ENCODE results near the gene ANKRD24. TPM values are rescaled to one million over a fixed set of nuclear protein-coding genes. Genes with fewer than 3 reads are reported as not detected.
"Not testable (repeated sequence)": the region's sequence is repeated elsewhere in the genome, so short reads cannot be mapped to it uniquely, and the experiment has no call there.

Gene ANKRD24
- total RNA-seq, 2 experiments from 2014 or later: 0.60 to 0.72 TPM

GRCh38 chr19:4175669-4175931, 6.9 kb upstream of the ANKRD24 start:
- peaks cover 3% of the 10 kb centered on the region for H3K27me3 Mint-ChIP-seq
- CTCF ChIA-PET: no interaction called here
- no peak for DNase-seq
- no peak overlapping the region for H3K27ac Mint-ChIP-seq
- no peak overlapping the region for H3K4me3 Mint-ChIP-seq
- H3K9me3 Mint-ChIP-seq: no peaks in the 10 kb centered on the region
- H3K36me3 Mint-ChIP-seq (ENCODE audit: low read depth): peaks cover 16% of the 10 kb centered on the region
- POLR2A ChIA-PET: no interaction called here
- H3K4me1 Mint-ChIP-seq: peaks cover 14% of the 10 kb centered on the region

- ChIA-PET POLR2A (no interaction called here), CTCF (no interaction called here)
- no peak for DNase-seq
- Mint-ChIP-seq H3K27me3 (peaks cover 3% of the 10 kb centered on the region), H3K4me3 (no peak overlapping the region), H3K9me3 (no peaks in the 10 kb centered on the region), H3K36me3 (ENCODE audit: low read depth) (peaks cover 19% of the 10 kb centered on the region), H3K4me1 (peaks cover 26% of the 10 kb centered on the region), H3K27ac (no peak overlapping the region)
These were observed 5.3 kb upstream of the ANKRD24 start for GRCh38 chr19:4177146-4177545.

GRCh38 chr19:4178990-4179389, 3.5 kb upstream of the ANKRD24 start:
- POLR2A ChIA-PET: interaction anchor here (0.6 kb wide), 1 partner anchor 186 kb away, joined by 5 read pairs; no protein-coding TSS in a partner anchor
- H3K27me3 Mint-ChIP-seq: no peaks in the 10 kb centered on the region

GRCh38 chr19:4181053-4181508, 1.4 kb upstream of the ANKRD24 start:
- H3K27ac Mint-ChIP-seq: peak overlapping the region; percentile 88
- peak; percentile 23 for DNase-seq
- no peaks in the 10 kb centered on the region for H3K9me3 Mint-ChIP-seq
- peaks cover 39% of the 10 kb centered on the region for H3K4me1 Mint-ChIP-seq
- peaks cover 18% of the 10 kb centered on the region for H3K36me3 Mint-ChIP-seq (ENCODE audit: low read depth)
- H3K27me3 Mint-ChIP-seq: no peaks in the 10 kb centered on the region
- ChIA-PET POLR2A (no interaction called here), CTCF (interaction anchor here (0.6 to 1.1 kb wide), 4 partner anchors 15 to 411 kb away, joined by 3 to 4 read pairs (median 3); partner anchors contain the start of gene SH3GL1)
- H3K4me3 Mint-ChIP-seq: peak overlapping the region; percentile 98

More at GRCh38 chr19:4178990-4179389, 3.5 kb upstream of the ANKRD24 start:
- DNase-seq: no peak
- CTCF ChIA-PET: interaction anchor here (1.3 kb wide), 1 partner anchor 39 kb away, joined by 6 read pairs; no protein-coding TSS in a partner anchor
- Mint-ChIP-seq H3K36me3 (ENCODE audit: low read depth) (peaks cover 21% of the 10 kb centered on the region), H3K4me1 (peaks cover 35% of the 10 kb centered on the region), H3K27ac (no peak overlapping the region), H3K9me3 (no peaks in the 10 kb centered on the region), H3K4me3 (no peak overlapping the region)

GRCh38 chr19:4183967-4184717, 1.7 kb downstream of the ANKRD24 start:
- no peaks in the 10 kb centered on the region for H3K27me3 Mint-ChIP-seq
- H3K27ac Mint-ChIP-seq: no peak overlapping the region
- H3K36me3 Mint-ChIP-seq (ENCODE audit: low read depth): peaks cover 17% of the 10 kb centered on the region
- no peaks in the 10 kb centered on the region for H3K9me3 Mint-ChIP-seq
- CTCF ChIA-PET: interaction anchor here (0.6 to 1.7 kb wide), 2 partner anchors 44 to 1890 kb away, joined by 3 to 7 read pairs; no protein-coding TSS in a partner anchor
- peaks cover 41% of the 10 kb centered on the region for H3K4me1 Mint-ChIP-seq
- no peak for DNase-seq
- H3K4me3 Mint-ChIP-seq: peak overlapping the region; percentile 51
- POLR2A ChIA-PET: interaction anchor here (0.6 kb wide), 1 partner anchor 37 kb away, joined by 11 read pairs; no protein-coding TSS in a partner anchor

- CTCF ChIA-PET: interaction anchor here (1.7 kb wide), 1 partner anchor 45 kb away, joined by 7 read pairs; no protein-coding TSS in a partner anchor
- no peak overlapping the region for H3K27ac Mint-ChIP-seq
- peaks cover 34% of the 10 kb centered on the region for H3K4me1 Mint-ChIP-seq
- peaks cover 11% of the 10 kb centered on the region for H3K36me3 Mint-ChIP-seq (ENCODE audit: low read depth)
- no peak overlapping the region for H3K4me3 Mint-ChIP-seq
- DNase-seq: no peak
- H3K27me3 Mint-ChIP-seq: no peaks in the 10 kb centered on the region
- no peaks in the 10 kb centered on the region for H3K9me3 Mint-ChIP-seq
- POLR2A ChIA-PET: interaction anchor here (0.6 kb wide), 1 partner anchor 36 kb away, joined by 11 read pairs; no protein-coding TSS in a partner anchor
These were observed 2.3 kb downstream of the ANKRD24 start for GRCh38 chr19:4184718-4185352.

GRCh38 chr19:4185413-4186086, 3.1 kb downstream of the ANKRD24 start:
- ChIA-PET CTCF (no interaction called here), POLR2A (no interaction called here)
- Mint-ChIP-seq H3K27ac (no peak overlapping the region), H3K4me1 (peaks cover 28% of the 10 kb centered on the region), H3K9me3 (no peaks in the 10 kb centered on the region), H3K27me3 (no peaks in the 10 kb centered on the region), H3K36me3 (ENCODE audit: low read depth) (peaks cover 5% of the 10 kb centered on the region), H3K4me3 (no peak overlapping the region)
- DNase-seq: no peak

- ChIA-PET CTCF (interaction anchor here (0.7 to 1.2 kb wide), 5 partner anchors 10 to 190 kb away, joined by 3 read pairs; no protein-coding TSS in a partner anchor), POLR2A (no interaction called here)
- H3K4me3 Mint-ChIP-seq: no peak overlapping the region
- H3K27ac Mint-ChIP-seq: no peak overlapping the region
- no peaks in the 10 kb centered on the region for H3K27me3 Mint-ChIP-seq
- peaks cover 4% of the 10 kb centered on the region for H3K36me3 Mint-ChIP-seq (ENCODE audit: low read depth)
- peaks cover 20% of the 10 kb centered on the region for H3K4me1 Mint-ChIP-seq
- peak; percentile 88 for DNase-seq
- H3K9me3 Mint-ChIP-seq: no peaks in the 10 kb centered on the region
These were observed 3.9 kb downstream of the ANKRD24 start for GRCh38 chr19:4186087-4186993.

- H3K36me3 Mint-ChIP-seq (ENCODE audit: low read depth): no peaks in the 10 kb centered on the region
- peaks cover 12% of the 10 kb centered on the region for H3K4me1 Mint-ChIP-seq
- ChIA-PET CTCF (interaction anchor here (0.6 to 1.4 kb wide), 3 partner anchors 9 to 25 kb away, joined by 3 to 6 read pairs (median 3); no protein-coding TSS in a partner anchor), POLR2A (no interaction called here)
- H3K27me3 Mint-ChIP-seq: no peaks in the 10 kb centered on the region
- no peak overlapping the region for H3K4me3 Mint-ChIP-seq
- no peaks in the 10 kb centered on the region for H3K9me3 Mint-ChIP-seq
- no peak overlapping the region for H3K27ac Mint-ChIP-seq
- no peak for DNase-seq
These were observed 5.0 kb downstream of the ANKRD24 start for GRCh38 chr19:4187313-4188122.

GRCh38 chr19:4189641-4190040, 7.2 kb downstream of the ANKRD24 start:
- CTCF ChIA-PET: interaction anchor here (0.5 to 1.3 kb wide), 3 partner anchors 12 to 34 kb away, joined by 3 read pairs; no protein-coding TSS in a partner anchor
- no peak overlapping the region for H3K4me3 Mint-ChIP-seq

GRCh38 chr19:4192537-4192936, 10.0 kb downstream of the ANKRD24 start:
- POLR2A ChIA-PET; H3K36me3 Mint-ChIP-seq (ENCODE audit: low read depth); H3K4me1 Mint-ChIP-seq: not testable (repeated sequence)

More at GRCh38 chr19:4189641-4190040, 7.2 kb downstream of the ANKRD24 start:
- no peak overlapping the region for H3K27ac Mint-ChIP-seq
- H3K9me3 Mint-ChIP-seq: no peaks in the 10 kb centered on the region
- no peak for DNase-seq
- H3K4me1 Mint-ChIP-seq: peaks cover 3% of the 10 kb centered on the region
- no peaks in the 10 kb centered on the region for H3K36me3 Mint-ChIP-seq (ENCODE audit: low read depth)
- H3K27me3 Mint-ChIP-seq: peaks cover 9% of the 10 kb centered on the region
- POLR2A ChIA-PET: no interaction called here

More at GRCh38 chr19:4192537-4192936, 10.0 kb downstream of the ANKRD24 start:
- H3K4me3 Mint-ChIP-seq, DNase-seq, H3K9me3 Mint-ChIP-seq, H3K27ac Mint-ChIP-seq: not testable (repeated sequence)
- CTCF ChIA-PET: interaction anchor here (1.6 kb wide), 1 partner anchor 10 kb away, joined by 5 read pairs; no protein-coding TSS in a partner anchor
- peaks cover 18% of the 10 kb centered on the region for H3K27me3 Mint-ChIP-seq
